Testis (tissue), 3 donors: Measurements from ENCODE around the gene TOMT. TPM values are rescaled to one million over a fixed set of nuclear protein-coding genes. Genes with fewer than 3 reads are reported as not detected.

Source experiments
- DNase-seq: peaks from one replicate; pipeline ENCODE4 v3.0.0-alpha.2; 2019
- H3K27ac ChIP-seq, 2 donors: fragments of 200-600 bp; sonication (generic); one replicate each; pipeline ENCODE4 v1.5.1; 2019
- H3K27me3 ChIP-seq: fragments of 200-600 bp; sonication (generic); one replicate; pipeline ENCODE4 v1.5.1; 2019
- H3K36me3 ChIP-seq: fragments of 200-600 bp; sonication (generic); one replicate; pipeline ENCODE4 v1.5.1; 2017; ENCODE audit warnings: low read depth; ENCODE audit errors: missing control alignments
- H3K4me1 ChIP-seq: fragments of 200-600 bp; sonication (generic); one replicate; pipeline ENCODE4 v1.5.1; 2019
- H3K4me3 ChIP-seq, 2 donors: fragments of 200-600 bp; sonication (generic); one replicate each; pipeline ENCODE4 v1.5.1; 2017 to 2019
- H3K9me3 ChIP-seq: fragments of 200-600 bp; sonication (generic); one replicate; pipeline ENCODE4 v1.5.1; 2017
- POLR2A ChIP-seq: fragments of 450-650 bp; IDR thresholded peaks from one replicate; pipeline ENCODE4 v1.6.1; 2017; ENCODE audit warnings: antibody characterized with exemption, mild to moderate bottlenecking, moderate library complexity
- WGBS, 2 donors: methylation state at CpG; one replicate each; pipeline ENCODE4 v1.1.5; 2018; 5-methylcytosine and 5-hydroxymethylcytosine counted together
- intact Hi-C: fragments of 100-400 bp; cut with DNase I; formaldehyde crosslinking; loops from one replicate; pipeline ENCODE4 v1.15.1; 2023; ENCODE audit warnings: low total_unique reads
- polyA plus RNA-seq: library from polyadenylated mRNA; stranded (reverse); fragments of 350-450 nt; fragmentation: Illumina TruSeq; extraction: RNeasy Lipid Tissue Mini Kit (QIAGEN cat#74804); gene quantifications from one replicate; pipeline ENCODE4 v1.2.3, GENCODE V29; 2014; ENCODE audit warnings: low read depth, low replicate concordance; ENCODE audit not compliant: insufficient read depth
- total RNA-seq, 2 donors: library from RNA; depleted of rRNA; stranded (reverse); fragments of >200 nt; gene quantifications; one replicate each; pipeline ENCODE4 v1.2.3, GENCODE V29; 2016
- TF ChIP-seq, protein P1 (sequence below), 3 experiments: fragments of 450-650 bp in 2 of 3; fragments of 200-600 bp in 1 of 3; sonication (generic) in 1 of 3; IDR thresholded peaks; one replicate each; pipeline ENCODE4 v1.5.1; 2016 to 2019; ENCODE audit warnings: antibody characterized with exemption in 3 of 3, mild to moderate bottlenecking in 2 of 3, moderate library complexity in 1 of 3

TOMT gene
- total and polyA plus RNA-seq, 3 donors from 2014 or later, result 0.43 TPM; not detected in 2

DNA sequence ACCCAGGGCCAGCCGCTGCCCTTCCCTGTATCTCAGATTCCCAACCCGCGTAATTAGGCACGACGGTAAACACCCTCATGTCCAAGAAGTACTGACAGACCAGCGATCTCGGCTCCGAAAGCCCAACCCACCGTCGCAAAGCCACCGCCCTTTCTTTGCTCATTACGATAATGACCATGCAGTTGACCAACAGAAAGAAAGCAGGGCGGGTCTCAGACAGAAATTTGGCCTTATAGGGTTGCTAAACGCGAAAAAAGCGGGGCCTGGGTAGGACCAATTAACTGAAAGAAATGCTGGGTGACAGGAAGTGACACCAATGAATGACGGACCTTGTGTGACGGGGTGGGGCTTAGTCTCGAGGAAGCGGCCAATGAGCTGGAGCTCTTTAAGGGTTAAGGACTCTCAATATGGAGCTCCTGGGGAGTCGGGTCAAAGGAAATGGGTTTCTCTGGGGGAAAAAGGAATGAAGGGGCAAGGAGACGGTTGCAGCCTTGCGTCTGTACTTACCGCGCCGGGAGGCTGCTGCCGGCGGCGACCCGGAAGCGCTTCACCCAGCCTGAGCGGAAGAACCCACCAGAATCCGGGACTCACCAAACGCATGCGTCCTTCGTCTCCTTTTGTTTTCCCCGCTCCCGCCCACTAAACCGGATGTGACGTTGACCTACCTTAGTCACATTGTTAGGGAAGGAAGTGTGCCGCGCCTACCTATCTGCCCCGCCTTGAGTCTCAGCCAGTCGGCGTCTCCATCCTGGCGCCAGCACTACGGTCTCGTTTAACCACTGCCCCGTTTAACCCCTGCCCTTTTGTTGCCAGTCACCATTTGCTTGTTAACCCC, 6.6 kb downstream of the TOMT start, which contains the start of gene ANAPC15:
Gene ANAPC15 (minus strand): TSS at position 553 of the 835 bp plus-strand sequence. CDS start 1,419 bp downstream, outside the sequence.
- intact Hi-C loops, result no loop called here
- no peaks in the 10 kb centered on the region for H3K36me3 ChIP-seq
- peak; percentile 99 for DNase-seq
- no peaks in the 10 kb centered on the region for H3K9me3 ChIP-seq
- WGBS, 2 donors, result 0% methylated on average over 34 to 49 of the region's 49 CpGs
- peak within 1 kb of the TSS; percentile 92 to 97 for H3K27ac ChIP-seq
- peak; percentile 90 for TF ChIP-seq POLR2A
- TF ChIP-seq, protein P1, sequence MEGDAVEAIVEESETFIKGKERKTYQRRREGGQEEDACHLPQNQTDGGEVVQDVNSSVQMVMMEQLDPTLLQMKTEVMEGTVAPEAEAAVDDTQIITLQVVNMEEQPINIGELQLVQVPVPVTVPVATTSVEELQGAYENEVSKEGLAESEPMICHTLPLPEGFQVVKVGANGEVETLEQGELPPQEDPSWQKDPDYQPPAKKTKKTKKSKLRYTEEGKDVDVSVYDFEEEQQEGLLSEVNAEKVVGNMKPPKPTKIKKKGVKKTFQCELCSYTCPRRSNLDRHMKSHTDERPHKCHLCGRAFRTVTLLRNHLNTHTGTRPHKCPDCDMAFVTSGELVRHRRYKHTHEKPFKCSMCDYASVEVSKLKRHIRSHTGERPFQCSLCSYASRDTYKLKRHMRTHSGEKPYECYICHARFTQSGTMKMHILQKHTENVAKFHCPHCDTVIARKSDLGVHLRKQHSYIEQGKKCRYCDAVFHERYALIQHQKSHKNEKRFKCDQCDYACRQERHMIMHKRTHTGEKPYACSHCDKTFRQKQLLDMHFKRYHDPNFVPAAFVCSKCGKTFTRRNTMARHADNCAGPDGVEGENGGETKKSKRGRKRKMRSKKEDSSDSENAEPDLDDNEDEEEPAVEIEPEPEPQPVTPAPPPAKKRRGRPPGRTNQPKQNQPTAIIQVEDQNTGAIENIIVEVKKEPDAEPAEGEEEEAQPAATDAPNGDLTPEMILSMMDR (IDR thresholded peaks at IDR 0.05), result peak in 1 of 3 experiments; percentile 1
- no peaks in the 10 kb centered on the region for H3K27me3 ChIP-seq
- peaks cover 13% of the 10 kb centered on the region for H3K4me1 ChIP-seq
- peak within 1 kb of the TSS; percentile 71 to 81 for H3K4me3 ChIP-seq

DNA sequence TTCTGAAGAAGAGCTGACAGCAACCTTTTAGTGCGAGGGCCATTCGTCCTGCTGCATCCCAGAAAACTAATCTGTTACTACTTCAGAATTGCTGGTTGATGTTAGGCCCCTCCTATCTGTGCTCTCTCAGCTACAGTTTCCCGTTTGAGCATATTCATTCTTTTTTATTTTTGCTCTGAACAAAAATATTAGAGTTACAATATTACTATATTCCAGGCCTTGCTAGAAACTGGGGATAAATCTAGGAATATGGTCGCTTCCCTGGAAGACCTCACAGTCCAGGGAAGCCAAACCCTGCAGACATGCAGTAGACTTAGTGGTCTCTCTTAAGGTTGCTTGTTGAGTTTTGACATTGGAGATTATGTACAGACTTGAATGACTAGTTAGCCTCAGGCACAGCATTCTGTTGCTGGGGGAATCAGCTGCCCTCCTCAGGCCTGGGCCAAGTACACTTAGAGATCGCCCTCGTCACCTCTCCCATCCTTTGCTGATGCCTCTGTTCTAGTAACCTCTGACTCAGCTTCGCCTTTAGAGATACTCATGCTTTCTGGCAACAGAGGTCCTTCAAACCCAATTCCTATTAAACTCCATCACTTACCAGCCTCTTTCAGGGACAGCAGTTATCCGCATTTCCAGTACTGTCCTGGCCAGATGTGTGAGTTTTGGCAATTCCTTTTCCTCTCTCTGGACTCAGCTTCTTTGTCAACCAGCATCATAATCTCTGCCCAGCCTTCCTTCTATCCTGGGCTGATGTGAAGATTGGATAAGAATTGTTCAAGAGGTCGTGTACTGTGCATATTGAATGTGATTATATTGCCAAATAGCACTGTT, 7.5 kb downstream of the TOMT start:
- no peaks in the 10 kb centered on the region for H3K9me3 ChIP-seq
- TF ChIP-seq, protein P1 (IDR thresholded peaks at IDR 0.05), result peak in 1 of 3 experiments; percentile 0
- TF ChIP-seq POLR2A, result no peak
- DNase-seq, result no peak
- 33 to 54% methylated on average over 9 of the region's 9 CpGs for WGBS, 2 donors
- H3K4me3 ChIP-seq, result peak overlapping the region; percentile 71 to 81
- H3K27me3 ChIP-seq, result no peaks in the 10 kb centered on the region
- peaks cover 13% of the 10 kb centered on the region for H3K4me1 ChIP-seq
- peak overlapping the region; percentile 92 to 97 for H3K27ac ChIP-seq
- H3K36me3 ChIP-seq, result no peaks in the 10 kb centered on the region
- intact Hi-C loops, result no loop called here

DNA sequence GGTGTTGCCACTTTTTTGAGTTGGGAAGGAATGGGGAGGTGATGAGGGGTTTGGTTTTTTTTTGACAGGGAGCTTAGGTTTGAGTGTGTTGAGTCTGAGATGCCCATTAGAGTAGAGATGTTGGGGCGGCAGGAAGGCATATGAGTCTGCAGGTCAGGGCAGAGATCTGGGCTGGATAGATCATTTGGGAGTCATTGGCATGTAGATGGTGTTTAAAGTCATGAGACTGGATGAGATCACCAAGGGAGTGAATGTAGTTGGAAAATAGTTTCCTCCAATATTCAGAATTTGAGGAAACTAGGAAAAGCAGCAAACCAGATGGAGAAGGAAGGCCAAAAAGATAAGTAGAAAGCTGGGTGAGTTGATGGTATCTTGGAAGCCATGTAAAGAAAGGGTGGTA, 8.8 kb downstream of the TOMT start:
- intact Hi-C loops, result no loop called here

GRCh38 chr11:72116019-72116755, 10.5 kb downstream of the TOMT start:
- 93 to 94% methylated on average over 6 of the region's 6 CpGs for WGBS, 2 donors
- TF ChIP-seq, protein P1 (IDR thresholded peaks at IDR 0.05), result no peak
- no peak for TF ChIP-seq POLR2A
- H3K4me1 ChIP-seq, result peaks cover 13% of the 10 kb centered on the region
- intact Hi-C loops, result no loop called here
- no peaks in the 10 kb centered on the region for H3K9me3 ChIP-seq
- H3K27me3 ChIP-seq, result no peaks in the 10 kb centered on the region
- no peak for DNase-seq
- no peak overlapping the region for H3K27ac ChIP-seq
- no peaks in the 10 kb centered on the region for H3K36me3 ChIP-seq
- no peak overlapping the region for H3K4me3 ChIP-seq

More for the DNA sequence above, 8.8 kb downstream of the TOMT start:
- H3K4me1 ChIP-seq, result peaks cover 13% of the 10 kb centered on the region
- TF ChIP-seq, protein P1 (IDR thresholded peaks at IDR 0.05), result no peak
- TF ChIP-seq POLR2A, result no peak
- H3K27ac ChIP-seq, result no peak overlapping the region
- H3K9me3 ChIP-seq, result no peaks in the 10 kb centered on the region
- no peak overlapping the region for H3K4me3 ChIP-seq
- H3K27me3 ChIP-seq, result no peaks in the 10 kb centered on the region
- DNase-seq, result no peak
- 89 to 100% methylated on average over 1 of the region's 1 CpG for WGBS, 2 donors
- no peaks in the 10 kb centered on the region for H3K36me3 ChIP-seq
